ENCODE measurements around the gene KNDC1.

DNA sequence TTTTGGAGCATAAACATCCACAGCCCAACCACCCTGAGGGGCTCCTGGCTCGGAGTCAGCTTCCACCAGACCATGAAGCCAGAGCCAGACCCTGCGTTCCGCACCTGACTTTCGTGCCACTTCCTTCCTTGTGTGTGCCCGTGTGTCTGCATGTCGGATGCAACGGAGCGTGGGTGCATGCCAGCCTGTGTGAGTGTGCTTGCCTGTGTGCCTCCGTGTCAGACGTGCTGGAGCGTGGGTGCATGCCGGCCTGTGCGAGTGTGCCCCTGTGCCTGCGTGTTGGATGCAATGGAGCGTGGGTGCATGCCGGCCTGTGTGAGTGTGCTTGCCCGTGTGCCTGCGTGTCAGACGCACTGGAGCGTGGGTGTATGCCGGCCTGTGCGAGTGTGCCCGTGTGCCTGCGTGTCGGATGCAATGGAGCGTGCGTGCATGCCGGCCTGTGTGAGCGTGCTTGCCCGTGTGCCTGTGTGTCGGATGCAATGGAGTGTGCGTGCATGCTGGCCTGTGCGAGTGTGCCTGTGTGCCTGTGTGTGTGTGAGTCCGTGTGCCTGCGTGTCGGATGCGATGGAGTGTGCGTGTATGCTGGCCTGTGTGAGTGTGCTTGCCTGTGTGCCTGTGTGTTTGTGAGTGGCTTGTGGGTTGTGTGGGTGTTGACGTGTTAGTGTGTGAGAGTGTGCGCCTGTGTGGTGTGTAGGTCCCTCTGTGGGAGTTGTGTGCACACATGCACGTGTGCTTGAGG is 28.1 kb upstream of the KNDC1 start:
- TF ChIP-seq, protein P1, sequence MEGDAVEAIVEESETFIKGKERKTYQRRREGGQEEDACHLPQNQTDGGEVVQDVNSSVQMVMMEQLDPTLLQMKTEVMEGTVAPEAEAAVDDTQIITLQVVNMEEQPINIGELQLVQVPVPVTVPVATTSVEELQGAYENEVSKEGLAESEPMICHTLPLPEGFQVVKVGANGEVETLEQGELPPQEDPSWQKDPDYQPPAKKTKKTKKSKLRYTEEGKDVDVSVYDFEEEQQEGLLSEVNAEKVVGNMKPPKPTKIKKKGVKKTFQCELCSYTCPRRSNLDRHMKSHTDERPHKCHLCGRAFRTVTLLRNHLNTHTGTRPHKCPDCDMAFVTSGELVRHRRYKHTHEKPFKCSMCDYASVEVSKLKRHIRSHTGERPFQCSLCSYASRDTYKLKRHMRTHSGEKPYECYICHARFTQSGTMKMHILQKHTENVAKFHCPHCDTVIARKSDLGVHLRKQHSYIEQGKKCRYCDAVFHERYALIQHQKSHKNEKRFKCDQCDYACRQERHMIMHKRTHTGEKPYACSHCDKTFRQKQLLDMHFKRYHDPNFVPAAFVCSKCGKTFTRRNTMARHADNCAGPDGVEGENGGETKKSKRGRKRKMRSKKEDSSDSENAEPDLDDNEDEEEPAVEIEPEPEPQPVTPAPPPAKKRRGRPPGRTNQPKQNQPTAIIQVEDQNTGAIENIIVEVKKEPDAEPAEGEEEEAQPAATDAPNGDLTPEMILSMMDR (IDR thresholded peaks at IDR 0.05; ENCODE audit: low read length): no peak
- TF ChIP-seq EZH2 (IDR thresholded peaks at IDR 0.05; ENCODE audit: borderline replicate concordance, low read length): no peak
